GM21723 (cell line): ENCODE results near the gene ARPC5L.

Experiments used
- ATAC-seq: cut with Tn5 transposase; IDR thresholded peaks from one replicate; pipeline ENCODE4 v1.9.1; 2021; ENCODE audit warnings: mild to moderate bottlenecking, moderate library complexity; ENCODE audit not compliant: unreplicated experiment

Gene ARPC5L

GRCh38 chr9:124863371-124863871, 1.5 kb downstream of the ARPC5L start:
- no peak for ATAC-seq

DNA sequence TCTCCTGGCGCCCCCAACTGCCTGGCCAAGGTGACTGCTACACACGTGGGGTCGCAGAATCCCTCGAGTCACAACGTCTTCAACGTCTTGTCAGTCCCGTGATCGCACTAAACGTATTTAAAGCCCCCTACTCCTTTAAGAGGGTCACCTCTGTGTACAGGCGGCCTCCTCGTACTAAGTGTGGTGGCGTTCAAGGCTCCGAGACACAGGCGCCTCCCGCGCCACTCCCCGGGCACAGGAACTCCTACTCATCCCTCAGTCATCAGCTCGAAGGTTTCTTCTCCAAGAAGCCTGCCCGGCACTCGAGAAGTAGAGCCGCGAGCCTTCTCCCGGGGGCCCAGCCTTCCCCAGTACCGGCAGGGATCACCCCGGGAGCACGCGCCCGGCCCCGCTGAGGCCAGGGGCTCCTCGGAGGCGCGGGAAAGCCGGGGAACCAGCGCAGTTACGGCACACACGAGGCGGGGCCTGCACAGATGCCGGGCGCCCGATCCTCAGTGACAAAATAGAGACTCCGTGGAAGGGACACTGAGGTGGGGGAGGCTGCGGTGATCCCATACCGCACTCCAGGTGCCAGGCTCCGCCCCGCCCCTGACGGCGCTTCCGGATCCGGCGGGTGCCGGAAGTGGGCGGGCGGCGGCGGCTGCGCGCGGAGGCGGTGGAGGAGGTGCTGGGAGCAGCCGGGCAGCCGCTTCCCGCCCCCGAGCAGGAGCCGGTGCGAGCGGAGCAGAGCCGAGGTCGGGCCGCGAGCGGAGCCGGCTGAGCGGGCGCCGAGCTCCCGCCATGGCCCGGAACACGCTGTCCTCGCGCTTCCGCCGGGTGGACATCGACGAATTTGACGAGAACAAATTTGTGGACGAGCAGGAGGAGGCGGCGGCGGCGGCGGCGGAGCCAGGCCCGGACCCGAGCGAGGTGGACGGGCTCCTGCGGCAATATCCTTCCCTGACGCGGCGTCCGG, 6.9 kb downstream of the ARPC5L start:
- ATAC-seq, result peak; percentile 55

- ATAC-seq, result peak; percentile 19
Measured at GRCh38 chr9:124869466-124869985, 7.6 kb downstream of the ARPC5L start.

GRCh38 chr9:124869986-124870560, 8.1 kb downstream of the ARPC5L start:
- ATAC-seq, result peak; percentile 47

DNA sequence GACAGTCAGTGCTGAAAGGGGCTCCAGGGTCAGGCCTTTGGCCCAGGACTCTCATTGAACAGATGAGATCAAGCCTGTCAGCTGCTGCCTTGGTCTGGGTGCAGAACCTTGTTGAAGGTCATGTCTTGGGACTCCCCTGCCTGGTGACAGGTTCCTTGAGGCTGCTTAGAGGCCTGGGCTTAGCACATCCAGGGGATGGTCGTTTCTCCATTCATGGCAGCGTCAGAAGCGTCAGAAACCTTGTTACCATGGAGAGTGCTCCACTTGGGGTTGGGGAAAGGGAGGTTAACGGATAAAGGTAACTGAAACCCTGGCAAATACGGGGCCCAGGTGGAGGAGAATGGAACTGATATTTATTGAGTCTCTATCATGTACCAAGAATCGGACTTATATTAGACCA, 8.8 kb downstream of the ARPC5L start:
- ATAC-seq, result no peak

- no peak for ATAC-seq
Measured at GRCh38 chr9:124871156-124871561, 9.2 kb downstream of the ARPC5L start.

DNA sequence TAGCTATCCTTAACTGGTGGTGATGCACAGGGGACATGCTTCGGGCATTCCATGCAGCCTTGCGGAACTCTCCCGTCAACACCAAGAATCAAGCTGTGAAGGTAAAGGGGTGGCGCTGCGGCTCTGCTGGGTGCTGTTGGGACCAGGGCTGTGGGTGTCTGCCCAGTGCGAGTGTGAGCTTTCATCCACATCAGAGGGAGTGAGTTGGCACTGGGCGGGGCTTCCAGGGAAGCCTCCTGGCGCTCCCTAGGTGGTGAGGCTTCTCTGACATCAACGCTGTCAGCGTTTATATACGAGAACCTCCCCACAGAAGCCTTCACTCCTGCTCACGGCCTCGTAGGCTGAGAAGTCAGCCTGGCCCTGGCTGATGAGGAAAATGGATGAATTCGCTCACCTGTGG, 11.7 kb downstream of the ARPC5L start:
- no peak for ATAC-seq

DNA sequence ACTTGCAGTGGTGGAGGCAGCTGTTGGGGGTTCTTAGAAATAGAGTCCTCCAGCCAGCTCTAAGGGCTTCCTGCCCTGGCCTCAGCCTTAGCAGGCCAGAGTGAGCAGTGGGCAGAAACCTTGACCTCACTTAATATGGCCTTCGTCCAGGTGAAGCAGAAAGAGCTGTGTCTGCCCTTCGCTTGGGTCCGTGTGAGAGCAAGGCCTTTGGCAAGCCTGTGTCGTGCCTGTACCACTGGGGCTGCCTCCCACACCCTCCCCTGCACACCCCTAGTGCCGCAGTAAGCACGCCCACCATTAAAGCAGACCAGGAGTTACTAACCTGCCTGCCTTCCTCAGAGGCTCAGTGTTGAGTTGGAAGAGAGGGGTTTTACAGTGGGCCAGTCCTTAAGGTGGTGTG, 13.6 kb downstream of the ARPC5L start:
- ATAC-seq, result no peak

DNA sequence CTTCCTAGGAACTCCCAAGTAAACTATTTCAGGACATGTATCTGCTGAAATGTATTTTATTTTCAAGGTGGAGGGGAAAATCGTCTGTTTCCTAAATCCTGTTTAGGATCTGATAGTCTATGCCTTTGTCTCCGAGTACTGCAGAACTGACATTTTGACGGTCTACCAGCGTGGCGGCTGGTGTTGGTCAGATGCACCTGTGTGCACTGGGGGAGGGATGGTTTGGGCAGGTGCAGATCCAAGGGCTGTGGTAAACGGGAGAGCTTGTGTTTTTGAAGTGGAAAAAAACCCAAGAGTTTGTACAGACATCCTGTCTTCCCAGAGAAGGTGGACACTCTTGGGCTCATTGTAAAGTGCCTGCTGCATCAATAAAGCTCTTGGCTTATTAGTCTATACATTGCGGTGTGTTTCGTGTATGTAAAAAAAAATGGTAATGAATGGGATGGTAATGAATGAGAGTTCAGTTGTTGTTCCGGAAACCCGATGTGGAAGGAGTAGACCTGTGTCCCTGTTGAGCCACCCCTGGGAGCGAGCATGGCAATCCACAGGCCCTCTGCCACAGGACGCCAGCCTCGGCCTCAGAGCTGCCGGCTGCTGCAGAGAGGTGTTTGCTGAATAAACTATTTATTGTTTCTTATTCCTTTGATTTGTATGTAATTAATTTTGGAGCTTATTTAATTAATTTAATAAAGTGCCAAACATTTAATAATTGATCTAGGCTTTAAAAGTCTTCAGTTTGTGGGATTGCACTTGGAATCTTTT, 15.3 kb downstream of the ARPC5L start:
- ATAC-seq, result no peak

GRCh38 chr9:124878021-124878420, 16.1 kb downstream of the ARPC5L start:
- ATAC-seq, result no peak

DNA sequence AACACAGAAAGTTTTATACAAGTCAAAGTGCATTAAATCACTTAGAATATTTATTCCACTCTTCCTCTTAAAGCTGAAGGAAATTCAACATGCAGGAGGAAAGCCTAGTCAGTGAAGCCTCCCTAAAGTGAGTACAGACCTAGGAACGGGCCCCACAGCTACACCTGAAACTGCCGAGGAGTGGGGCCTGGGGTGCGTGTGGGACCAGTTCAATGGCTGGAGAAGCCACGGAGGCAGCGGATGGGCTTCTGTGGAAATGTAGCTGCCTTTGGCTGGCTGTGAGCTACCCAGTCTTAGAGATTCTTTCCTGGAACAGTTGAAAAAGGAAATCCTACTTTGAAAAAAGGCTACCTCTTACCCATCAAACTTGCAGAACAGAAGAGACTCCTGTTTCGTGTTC, 16.6 kb downstream of the ARPC5L start:
- no peak for ATAC-seq

DNA sequence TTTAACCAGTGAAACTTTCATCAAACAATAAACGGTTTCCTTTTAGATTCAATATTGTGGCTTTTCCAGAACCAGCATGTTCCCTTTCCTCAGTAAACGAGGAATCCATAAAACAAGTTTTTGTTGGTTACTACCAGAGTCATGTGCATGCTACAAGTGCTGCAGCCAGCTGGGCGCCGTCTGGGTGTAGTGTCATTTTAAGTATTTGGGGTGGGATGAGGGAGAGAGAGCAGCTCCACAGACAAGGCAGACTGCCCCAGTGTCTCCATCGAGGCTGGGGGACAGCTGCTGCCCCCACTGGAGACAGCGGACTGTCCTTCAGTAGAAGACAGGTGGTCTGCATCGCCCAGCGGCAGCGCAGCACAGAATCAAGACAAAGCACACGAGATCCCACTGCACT, 17.3 kb downstream of the ARPC5L start:
- no peak for ATAC-seq

DNA sequence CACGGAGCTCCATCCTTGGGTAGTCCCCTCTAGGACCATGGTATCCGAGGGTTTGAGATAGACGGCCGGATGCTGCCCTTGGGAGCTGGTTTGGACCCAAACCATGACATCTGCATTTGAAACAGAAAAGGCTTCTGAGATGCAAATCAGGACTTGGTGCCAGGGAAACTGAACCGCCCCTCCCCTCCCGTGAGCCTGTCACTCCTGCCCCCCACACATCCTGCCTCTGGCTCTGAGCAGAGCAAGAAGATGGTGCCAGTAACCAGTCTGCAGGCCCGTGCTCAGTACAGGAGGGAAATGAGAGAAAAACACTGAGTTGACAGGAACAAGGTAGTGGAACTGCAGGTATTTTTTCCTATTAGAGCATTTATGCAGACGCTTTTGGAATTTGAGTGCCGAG, 18.6 kb downstream of the ARPC5L start:
- no peak for ATAC-seq

- ATAC-seq, result no peak
Measured at GRCh38 chr9:124881138-124881743, 19.3 kb downstream of the ARPC5L start.

DNA sequence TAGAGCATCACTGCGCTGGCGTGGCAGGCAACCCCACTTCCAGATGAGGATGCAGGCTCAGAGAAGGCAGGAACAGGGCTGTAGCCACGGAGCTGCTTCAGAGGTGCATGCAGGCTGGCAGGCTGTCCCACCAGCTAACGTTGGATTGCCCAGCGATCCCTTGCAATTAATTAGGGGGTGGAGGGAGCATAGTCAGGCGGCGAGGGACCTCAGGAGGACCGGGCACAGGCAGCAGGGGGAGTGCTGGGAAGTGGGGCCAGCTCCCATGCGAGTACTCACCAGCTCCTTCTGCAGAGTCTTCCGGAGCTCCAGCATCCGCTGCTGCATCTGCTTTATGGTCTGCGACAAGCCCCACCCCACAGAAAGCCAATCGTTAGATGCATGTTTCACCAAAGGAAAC, 20.3 kb downstream of the ARPC5L start:
- ATAC-seq, result no peak

DNA sequence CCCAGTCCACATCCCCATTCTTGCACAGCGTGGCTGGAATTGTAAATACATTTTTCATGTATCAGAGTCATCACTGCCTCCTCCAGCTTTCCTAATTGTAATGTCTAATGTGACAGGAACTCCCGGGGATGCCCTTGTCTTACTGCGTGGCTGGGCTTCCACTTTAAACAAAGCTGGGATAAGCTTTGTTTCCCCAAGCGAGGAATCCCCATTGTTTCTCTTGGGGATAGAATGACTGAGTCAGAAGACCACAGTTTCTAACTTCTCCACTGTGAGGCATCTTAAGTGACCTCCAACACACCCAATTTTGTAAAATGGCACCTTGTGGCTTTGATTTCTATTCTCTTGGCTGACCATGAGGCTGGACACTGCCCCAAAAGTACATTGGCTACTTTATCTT, 22.4 kb downstream of the ARPC5L start:
- ATAC-seq, result no peak

DNA sequence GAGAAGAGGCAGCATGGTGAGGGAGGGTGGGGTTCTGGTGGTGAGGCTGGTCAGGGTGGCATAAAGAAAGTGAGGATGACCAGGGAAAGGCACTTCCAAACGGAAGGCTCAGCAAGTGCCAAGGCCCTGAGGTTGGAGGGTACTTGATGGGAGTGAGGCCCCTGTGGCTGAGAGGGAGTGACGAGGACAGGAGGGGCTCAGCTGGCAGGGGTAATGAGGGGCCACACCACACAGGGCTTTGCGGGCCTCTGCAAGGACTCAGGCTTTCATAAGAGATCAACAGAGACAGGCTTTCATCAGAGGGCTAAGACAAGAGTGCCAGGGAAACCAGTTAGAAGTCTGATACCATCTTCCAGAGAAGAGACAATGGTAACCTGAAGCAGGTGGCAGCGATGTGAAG, 23.6 kb downstream of the ARPC5L start:
- ATAC-seq, result no peak

- no peak for ATAC-seq
Measured at GRCh38 chr9:124886461-124886860, 24.5 kb downstream of the ARPC5L start.

GRCh38 chr9:124886866-124887492, 25.0 kb downstream of the ARPC5L start:
- no peak for ATAC-seq

GRCh38 chr9:124887832-124888231, 25.9 kb downstream of the ARPC5L start:
- no peak for ATAC-seq
